Fibroblast of skin of right biceps (primary cell): ENCODE data around the gene MYO18B.

Source experiments
- DNase-seq: peaks from one replicate; pipeline ENCODE4 v3.0.0-alpha.2; 2013

MYO18B gene

DNA sequence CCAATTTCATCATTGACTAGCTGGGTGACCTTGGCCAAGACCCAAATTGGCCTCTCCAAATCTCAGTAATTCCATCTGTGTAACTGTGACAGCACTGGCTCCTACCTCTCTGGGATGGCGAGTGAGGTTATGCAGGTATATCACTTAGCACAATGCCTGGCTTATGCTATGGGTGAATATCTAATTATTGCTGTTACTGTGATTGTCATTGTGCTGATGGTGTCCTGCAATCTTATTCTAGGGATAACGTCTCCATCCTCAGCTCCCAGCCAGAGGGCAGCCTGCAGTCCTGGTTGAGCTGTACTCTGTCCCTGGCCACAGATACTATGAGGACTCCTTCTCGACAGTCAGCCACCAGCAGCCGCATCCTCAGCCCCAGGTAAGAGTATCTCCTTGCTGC is 262.5 kb downstream of the MYO18B start:
- DNase-seq: no peak

GRCh38 chr22:26008587-26008986 is 266.6 kb downstream of the MYO18B start:
- no peak for DNase-seq

DNA sequence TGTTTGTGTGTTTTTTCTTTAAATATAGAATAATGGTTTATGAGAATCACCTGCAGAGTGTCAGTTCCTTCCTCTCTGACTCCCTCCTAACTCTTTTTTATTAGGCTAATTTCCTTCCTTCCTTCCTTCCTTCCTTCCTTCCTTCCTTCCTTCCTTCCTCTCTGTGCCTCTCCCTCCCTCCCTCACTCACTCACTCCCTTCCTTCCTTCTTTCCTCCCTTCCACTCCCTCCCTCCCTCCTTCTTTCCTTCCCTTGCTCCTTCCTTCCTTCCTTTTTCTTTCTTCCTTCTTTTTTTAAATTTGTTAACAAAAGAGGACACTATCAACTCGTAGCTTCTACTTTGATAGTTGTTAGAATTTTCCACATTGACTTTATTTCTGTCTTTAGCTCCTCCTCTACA is 274.9 kb downstream of the MYO18B start:
- no peak for DNase-seq

DNA sequence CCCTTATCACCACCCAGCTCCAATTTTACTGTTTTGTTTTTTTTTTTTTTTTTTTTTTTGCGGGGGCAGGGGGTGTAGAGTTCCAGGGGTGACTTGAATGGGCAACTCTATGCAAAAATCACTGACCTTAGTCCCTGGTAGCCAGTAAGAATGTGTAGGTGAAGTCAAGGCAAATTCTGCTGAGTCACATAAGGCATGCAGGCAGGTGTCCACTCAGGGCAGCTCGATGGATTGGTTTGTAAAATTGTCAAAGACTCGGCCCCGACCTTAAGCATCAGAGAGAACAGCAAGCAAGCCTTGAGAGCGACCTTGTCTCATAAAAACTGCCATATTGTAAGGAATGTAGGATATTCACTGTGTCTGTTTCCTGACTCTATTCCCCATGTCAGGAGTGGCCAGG is 275.9 kb downstream of the MYO18B start:
- no peak for DNase-seq

DNA sequence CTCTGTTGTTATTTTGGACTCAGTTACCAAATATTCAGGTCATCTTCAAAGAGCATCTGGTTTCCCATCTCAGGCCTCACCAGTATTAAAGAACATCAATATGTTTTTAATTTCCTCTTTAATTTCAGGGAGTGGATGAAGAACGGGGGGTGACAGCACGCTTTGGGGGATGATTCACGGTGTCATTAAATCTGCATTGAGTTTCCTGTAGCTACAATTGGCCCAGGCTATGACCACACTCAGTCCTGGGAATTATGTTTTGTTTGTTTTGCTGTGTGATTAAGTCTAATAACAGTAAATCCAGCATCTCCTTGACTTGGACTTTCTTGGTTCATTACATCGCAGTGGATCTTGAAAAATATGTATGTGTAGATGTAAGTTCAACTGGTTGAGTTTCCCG is 277.6 kb downstream of the MYO18B start:
- DNase-seq: no peak

- no peak for DNase-seq
Measured at GRCh38 chr22:26021516-26021915, 279.5 kb downstream of the MYO18B start.

GRCh38 chr22:26023104-26023775 is 281.3 kb downstream of the MYO18B start:
- no peak for DNase-seq

DNA sequence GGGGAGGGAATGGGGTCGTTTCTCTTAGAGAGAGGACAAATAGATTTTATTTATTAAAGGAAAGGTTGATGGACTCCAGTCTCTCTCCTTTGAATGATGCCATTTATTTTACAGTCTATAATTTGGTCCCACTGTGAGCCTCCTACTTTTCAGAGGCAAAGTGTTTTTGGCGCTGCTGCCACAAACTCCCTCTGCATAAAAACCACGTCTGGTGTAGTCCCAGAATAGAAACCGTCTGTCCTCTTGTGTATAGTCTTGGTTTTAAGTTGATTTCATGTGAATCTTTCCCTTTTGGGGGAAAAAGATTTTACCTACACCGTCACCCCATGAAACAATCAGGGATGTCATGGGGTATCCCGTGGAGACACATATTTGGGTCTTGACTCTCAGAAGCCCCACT is 283.6 kb downstream of the MYO18B start:
- no peak for DNase-seq

GRCh38 chr22:26027341-26027740 is 285.4 kb downstream of the MYO18B start:
- DNase-seq: no peak

DNA sequence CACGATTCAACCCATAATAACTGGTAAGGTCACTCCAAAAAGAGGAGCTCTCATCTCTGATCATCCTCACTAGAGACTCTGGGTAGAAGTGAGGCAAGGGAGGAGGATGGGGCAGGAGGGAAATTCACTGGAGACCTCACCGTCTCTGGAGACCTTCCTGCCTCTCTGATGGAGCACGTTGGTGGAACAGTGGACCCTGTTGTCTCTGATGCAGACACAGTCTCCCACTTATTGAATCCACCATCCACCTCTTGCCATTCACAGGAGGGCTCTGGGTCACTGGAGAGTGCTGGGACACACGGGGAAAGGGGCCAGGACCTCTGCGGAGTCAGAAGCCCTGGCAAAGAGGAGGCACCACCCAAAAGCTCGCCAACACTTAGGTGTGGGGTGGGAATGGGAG is 289.7 kb downstream of the MYO18B start:
- no peak for DNase-seq

DNA sequence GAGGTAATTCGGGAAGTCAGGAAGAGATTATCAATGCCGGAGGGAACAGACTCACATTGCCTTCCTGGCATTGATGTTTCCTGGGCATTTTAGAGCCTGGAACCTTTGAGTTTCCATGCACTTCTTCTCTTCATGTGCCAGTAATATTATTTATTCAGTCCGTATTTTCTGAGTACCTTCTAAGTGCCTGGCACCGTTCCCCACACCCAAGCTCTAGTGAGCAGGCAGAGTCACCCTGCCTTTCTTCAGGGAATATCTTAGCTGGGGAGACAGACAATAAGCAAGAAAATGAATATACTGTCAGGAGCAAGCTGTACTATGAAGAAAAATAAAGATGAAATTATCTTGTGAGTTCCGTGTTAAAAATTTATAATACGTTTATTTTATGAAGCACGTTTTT is 291.1 kb downstream of the MYO18B start:
- no peak for DNase-seq

- DNase-seq: no peak
Measured at GRCh38 chr22:26033586-26033985, 291.6 kb downstream of the MYO18B start.

- no peak for DNase-seq
Measured at GRCh38 chr22:26035523-26035922, 293.5 kb downstream of the MYO18B start.

GRCh38 chr22:26038365-26038764 is 296.4 kb downstream of the MYO18B start:
- no peak for DNase-seq

DNA sequence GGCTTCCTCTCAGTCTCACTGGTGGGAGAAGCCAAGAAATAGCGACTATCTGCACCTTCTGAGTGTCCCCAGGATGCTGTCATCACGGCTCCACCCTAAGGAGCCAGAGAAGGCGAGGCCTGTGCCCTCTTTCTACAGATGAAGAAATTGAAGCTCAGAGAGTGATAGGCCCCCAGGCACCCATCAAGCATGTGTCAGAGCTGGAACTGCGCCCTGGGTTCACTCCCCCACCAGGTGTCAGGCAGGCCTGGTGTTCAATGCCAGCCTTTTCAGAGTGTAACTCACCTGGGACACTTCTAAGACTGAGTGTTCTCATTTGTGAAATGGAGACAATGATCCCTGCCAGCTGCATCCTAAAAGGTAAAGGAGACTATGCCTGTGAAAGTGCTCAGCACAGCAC is 299.9 kb downstream of the MYO18B start:
- DNase-seq: no peak

- no peak for DNase-seq
Measured at GRCh38 chr22:26043031-26043430, 301.0 kb downstream of the MYO18B start.

DNA sequence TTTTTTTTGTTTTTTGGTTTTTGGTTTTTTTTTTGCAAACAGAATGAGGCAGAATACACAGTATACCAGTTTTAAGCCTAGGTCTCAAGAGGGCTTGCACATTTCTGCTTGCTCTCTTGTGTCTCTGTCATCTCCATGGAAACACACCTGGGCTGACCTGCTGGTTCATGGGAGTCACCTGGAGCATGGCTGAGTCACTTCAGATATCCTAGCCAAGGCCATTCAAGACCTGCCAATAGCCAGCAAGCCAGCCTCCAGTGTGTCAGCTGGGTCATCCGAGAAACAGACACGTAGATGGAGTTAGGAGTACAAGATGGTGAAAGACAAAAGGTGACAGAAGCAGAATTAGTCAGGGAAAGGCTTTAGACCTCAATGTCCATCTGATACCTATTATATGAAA is 303.1 kb downstream of the MYO18B start:
- no peak for DNase-seq

GRCh38 chr22:26045860-26046259 is 303.9 kb downstream of the MYO18B start:
- DNase-seq: no peak

DNA sequence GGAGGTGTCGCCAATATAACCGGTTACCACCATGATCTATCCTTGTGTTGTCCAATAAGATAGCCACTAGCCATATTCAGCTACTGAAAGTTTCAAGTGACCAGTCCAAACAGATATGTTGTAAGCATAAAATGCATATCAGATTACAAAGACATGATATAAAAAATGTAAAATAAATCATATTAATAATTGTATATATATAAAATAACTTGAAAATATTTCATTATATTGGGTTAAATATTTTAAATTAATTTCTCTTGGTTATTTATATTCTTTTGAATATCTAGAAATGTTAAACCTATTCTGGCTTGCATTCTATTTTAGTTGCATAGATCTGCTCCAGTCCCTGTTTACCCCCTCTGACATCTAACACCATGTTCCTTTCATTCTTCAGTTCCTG is 305.5 kb downstream of the MYO18B start:
- DNase-seq: no peak

- no peak for DNase-seq
Measured at GRCh38 chr22:26047920-26048319, 305.9 kb downstream of the MYO18B start.

GRCh38 chr22:26050079-26050478 is 308.1 kb downstream of the MYO18B start:
- no peak for DNase-seq

- DNase-seq: no peak
Measured at GRCh38 chr22:26053737-26054316, 311.8 kb downstream of the MYO18B start.

DNA sequence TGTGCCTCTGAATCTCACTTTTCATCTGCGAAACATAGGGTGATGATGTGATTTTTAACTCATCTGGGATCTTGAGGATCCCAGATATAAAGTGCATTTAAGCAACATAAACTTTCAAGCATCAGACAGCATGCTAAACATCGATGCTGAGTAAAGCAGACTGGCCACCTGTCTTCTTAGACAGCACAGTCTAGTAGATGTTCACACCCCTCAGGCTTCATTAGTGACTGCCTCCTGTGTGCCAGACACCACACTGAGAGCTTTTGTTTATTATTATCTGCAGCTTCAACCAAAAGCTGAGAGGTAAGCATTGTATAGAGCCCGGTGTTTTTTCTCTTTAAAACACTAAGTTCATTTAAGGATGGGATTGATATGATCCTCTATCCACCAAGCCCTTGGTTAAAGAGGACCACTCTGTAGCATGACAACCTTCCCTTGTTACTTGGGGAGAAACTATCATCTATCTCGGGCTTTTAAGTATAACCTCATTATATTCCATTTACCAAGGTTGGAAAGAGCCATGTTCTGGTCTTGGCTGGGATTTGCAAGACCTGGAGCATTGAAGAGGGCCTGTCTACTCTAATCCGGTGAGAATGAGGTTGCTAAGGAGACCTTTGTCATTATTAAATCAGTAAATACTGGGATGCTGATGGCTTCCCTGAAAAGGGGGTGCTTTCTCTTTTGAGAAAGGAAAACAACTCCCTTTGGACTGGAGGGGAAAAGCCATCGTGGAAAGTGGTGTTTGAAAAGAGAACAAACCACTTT is 313.0 kb downstream of the MYO18B start:
- no peak for DNase-seq

DNA sequence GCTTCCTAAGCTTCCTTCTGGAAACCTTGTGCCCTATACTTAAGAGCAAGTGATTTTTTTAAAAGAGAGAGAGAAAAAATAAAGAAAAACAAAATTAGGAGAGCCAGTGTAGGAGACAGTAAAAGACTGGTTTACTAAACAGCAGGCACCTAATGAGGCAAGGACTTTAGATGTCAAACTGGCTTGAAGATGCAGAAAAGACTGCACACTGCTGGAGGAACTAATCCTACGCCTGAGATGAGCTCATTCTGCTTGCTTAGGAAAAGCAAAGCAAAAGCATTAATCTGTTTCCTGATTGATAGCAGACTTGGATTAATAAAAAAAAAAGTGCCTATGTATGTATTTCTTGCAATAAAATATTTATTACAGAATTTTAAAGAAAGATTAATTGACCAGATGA is 313.7 kb downstream of the MYO18B start:
- DNase-seq: no peak
